Uterus (tissue), 2 donors: ENCODE measurements around the gene KTN1.

Experiments used
- CTCF ChIP-seq, 4 experiments: fragments of 200-600 bp in 2 of 4; fragments of 450-650 bp in 2 of 4; sonication (generic) in 2 of 4; IDR thresholded peaks; one replicate each; pipeline ENCODE4 v1.5.1; 2016 to 2019; ENCODE audit warnings: antibody characterized with exemption in 4 of 4, mild to moderate bottlenecking in 2 of 4, moderate library complexity in 1 of 4
- POLR2A ChIP-seq, 2 donors: fragments of 450-650 bp; IDR thresholded peaks; one replicate each; pipeline ENCODE4 v1.6.1; 2016; ENCODE audit warnings: antibody characterized with exemption in 2 of 2, mild to moderate bottlenecking in 1 of 2, moderate library complexity in 1 of 2

- TF ChIP-seq POLR2A (IDR thresholded peaks at IDR 0.05) (no peak), CTCF (IDR thresholded peaks at IDR 0.05) (no peak)
Measured at GRCh38 chr14:55607386-55607785, 27.4 kb downstream of the KTN1 start.
